Ascending aorta (tissue), 2 donors: Measurements from ENCODE around the gene RBM4. TPM values are rescaled to one million over a fixed set of nuclear protein-coding genes. Genes with fewer than 3 reads are reported as not detected.
A peak's percentile ranks its signal among the peaks of the same experiment; 100 is the strongest.

ENCODE experiments used
- DNase-seq, 2 donors: peaks; one replicate each; pipeline ENCODE4 v3.0.0-alpha.2; 2019; ENCODE audit warnings: low spot score in 2 of 2
- H3K27ac ChIP-seq, 2 donors: fragments of 200-600 bp; sonication (generic); one replicate each; pipeline ENCODE4 v1.5.1; 2016 to 2017; ENCODE audit warnings: mild to moderate bottlenecking in 1 of 2
- H3K27me3 ChIP-seq: fragments of 200-600 bp; sonication (generic); one replicate; pipeline ENCODE4 v1.5.1; 2017
- H3K36me3 ChIP-seq, 2 donors: fragments of 200-600 bp; sonication (generic); one replicate each; pipeline ENCODE4 v1.5.1; 2016
- H3K4me1 ChIP-seq, 2 donors: fragments of 200-600 bp; sonication (generic); one replicate each; pipeline ENCODE4 v1.5.1; 2016 to 2017; ENCODE audit warnings: mild to moderate bottlenecking in 1 of 2
- H3K4me3 ChIP-seq, 2 donors: fragments of 200-600 bp; sonication (generic); one replicate each; pipeline ENCODE4 v1.5.1; 2016 to 2017; ENCODE audit warnings: mild to moderate bottlenecking in 1 of 2
- H3K9me3 ChIP-seq, 2 donors: fragments of 200-600 bp; sonication (generic); one replicate each; pipeline ENCODE4 v1.5.1; 2016
- intact Hi-C: fragments of 100-400 bp; cut with DNase I; formaldehyde crosslinking; loops from one replicate; pipeline ENCODE4 v1.15.1; 2023
- total RNA-seq: library from RNA; depleted of rRNA; stranded (reverse); fragments of >200 nt; gene quantifications from one replicate; pipeline ENCODE4 v1.1.0, GENCODE V29; 2016
- TF ChIP-seq, protein P1 (sequence below), 3 experiments: fragments of 200-600 bp in 2 of 3; fragments of 450-650 bp in 1 of 3; sonication (generic) in 2 of 3; IDR thresholded peaks; one replicate each; pipeline ENCODE4 v1.5.1; 2016 to 2019; ENCODE audit warnings: antibody characterized with exemption in 3 of 3, mild to moderate bottlenecking in 1 of 3, moderate library complexity in 1 of 3

The RBM4 gene
- total RNA-seq, 1 donor from 2014 or later, result 79.5 TPM

DNA sequence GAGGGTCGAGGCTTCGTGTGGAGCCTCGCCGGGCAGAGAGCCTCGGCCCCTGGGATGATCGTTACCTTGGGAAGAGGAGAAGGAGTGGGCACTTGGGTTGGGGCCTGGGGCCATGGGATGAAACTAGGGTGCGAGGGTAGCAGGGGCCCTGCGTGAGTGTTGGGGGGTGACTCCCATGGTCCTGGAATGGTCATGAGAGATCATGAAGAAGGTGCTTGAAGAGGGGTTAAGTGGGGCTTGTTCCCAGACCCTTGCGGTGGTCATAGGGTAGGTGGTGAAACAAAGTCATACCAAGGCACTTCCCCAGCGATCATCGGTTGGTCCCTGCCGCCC lies 45.2 kb upstream of the RBM4 start:
- Histone ChIP-seq H3K27me3 (no peaks in the 10 kb centered on the region), H3K27ac (peak overlapping the region; percentile 66 to 69), H3K36me3 (no peaks in the 10 kb centered on the region), H3K4me1 (peaks cover 5 to 22% of the 10 kb centered on the region in 2 donors), H3K4me3 (peak overlapping the region; percentile 70 to 82), H3K9me3 (no peaks in the 10 kb centered on the region)
- TF ChIP-seq, protein P1, sequence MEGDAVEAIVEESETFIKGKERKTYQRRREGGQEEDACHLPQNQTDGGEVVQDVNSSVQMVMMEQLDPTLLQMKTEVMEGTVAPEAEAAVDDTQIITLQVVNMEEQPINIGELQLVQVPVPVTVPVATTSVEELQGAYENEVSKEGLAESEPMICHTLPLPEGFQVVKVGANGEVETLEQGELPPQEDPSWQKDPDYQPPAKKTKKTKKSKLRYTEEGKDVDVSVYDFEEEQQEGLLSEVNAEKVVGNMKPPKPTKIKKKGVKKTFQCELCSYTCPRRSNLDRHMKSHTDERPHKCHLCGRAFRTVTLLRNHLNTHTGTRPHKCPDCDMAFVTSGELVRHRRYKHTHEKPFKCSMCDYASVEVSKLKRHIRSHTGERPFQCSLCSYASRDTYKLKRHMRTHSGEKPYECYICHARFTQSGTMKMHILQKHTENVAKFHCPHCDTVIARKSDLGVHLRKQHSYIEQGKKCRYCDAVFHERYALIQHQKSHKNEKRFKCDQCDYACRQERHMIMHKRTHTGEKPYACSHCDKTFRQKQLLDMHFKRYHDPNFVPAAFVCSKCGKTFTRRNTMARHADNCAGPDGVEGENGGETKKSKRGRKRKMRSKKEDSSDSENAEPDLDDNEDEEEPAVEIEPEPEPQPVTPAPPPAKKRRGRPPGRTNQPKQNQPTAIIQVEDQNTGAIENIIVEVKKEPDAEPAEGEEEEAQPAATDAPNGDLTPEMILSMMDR (IDR thresholded peaks at IDR 0.05), result no peak
- intact Hi-C loops, result loop anchor here (1.0 kb wide), 3 partner anchors 23 to 84 kb away; partner anchors contain the start of genes RBM14, RBM4 and RBM4B
- DNase-seq, result no peak

DNA sequence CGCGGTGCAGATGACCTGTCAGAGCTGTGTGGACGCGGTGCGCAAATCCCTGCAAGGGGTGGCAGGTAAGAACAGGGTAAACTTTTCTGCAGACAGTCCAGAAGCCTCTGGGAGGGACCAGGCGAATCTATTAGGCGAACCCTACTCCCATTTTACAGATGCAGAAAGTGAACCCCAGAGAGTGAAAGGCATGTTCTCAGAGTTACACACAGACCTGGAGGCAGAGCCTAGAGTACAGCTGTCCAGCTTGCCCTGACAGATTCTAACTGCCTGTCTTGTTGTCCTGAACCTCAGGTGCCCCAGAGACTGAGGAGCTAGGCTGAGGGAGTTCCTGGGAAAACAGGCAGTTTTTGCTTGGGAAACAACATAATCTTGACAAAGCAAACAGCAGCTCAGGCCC lies 44.9 kb upstream of the RBM4 start:
- peaks cover 5 to 22% of the 10 kb centered on the region in 2 donors for H3K4me1 ChIP-seq

DNA sequence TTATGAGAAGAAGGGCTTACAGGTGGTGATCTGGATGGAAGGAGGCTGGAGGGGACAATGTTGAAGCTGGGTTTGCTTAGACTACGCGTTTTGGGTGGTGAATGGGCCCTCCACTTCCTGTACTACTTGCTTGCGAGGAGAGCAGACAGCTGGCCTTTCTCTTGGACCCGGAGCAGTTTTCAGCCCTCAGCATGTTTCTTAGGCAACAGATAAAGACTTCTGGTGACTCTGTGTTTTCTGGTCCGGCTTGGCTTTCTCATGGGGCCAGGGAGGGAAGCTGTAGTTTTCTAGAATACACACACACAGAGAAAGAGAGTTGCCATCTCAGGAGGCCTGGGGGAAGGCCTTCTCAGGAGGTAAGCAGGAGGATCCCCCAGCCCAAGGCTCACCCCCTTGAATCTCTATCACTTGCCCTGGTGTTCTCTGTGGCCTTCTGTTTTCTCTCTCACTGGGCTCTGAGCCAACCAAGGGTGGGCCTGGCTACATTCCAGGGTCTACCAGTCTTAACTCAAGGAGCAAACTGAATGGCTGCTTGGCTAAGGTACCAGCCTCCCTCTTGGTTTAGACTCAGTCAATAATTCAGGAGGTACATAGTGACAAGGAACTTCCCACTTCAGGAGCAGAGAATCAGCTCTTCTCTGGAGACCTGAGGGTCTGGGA lies 43.1 kb upstream of the RBM4 start:
- DNase-seq, result peak in 1 of 2 donors; percentile 67
- intact Hi-C loops, result no loop called here
- H3K36me3 ChIP-seq, result peaks cover 5 to 12% of the 10 kb centered on the region in 2 donors
- TF ChIP-seq, protein P1 (IDR thresholded peaks at IDR 0.05), result no peak
- H3K27ac ChIP-seq, result peak overlapping the region; percentile 39 to 42
- no peaks in the 10 kb centered on the region for H3K27me3 ChIP-seq
- H3K4me3 ChIP-seq, result no peak overlapping the region
- no peaks in the 10 kb centered on the region for H3K9me3 ChIP-seq
- peaks cover 5 to 22% of the 10 kb centered on the region in 2 donors for H3K4me1 ChIP-seq

More for the DNA sequence above, 44.9 kb upstream of the RBM4 start:
- DNase-seq, result no peak
- intact Hi-C loops, result loop anchor here (1.0 kb wide), 3 partner anchors 23 to 84 kb away; partner anchors contain the start of genes RBM14, RBM4 and RBM4B
- TF ChIP-seq, protein P1 (IDR thresholded peaks at IDR 0.05), result no peak
- peak overlapping the region; percentile 70 to 82 for H3K4me3 ChIP-seq
- H3K36me3 ChIP-seq, result no peaks in the 10 kb centered on the region
- H3K27ac ChIP-seq, result peak overlapping the region in 1 of 2 donors; percentile 66
- H3K27me3 ChIP-seq, result no peaks in the 10 kb centered on the region
- no peaks in the 10 kb centered on the region for H3K9me3 ChIP-seq

DNA sequence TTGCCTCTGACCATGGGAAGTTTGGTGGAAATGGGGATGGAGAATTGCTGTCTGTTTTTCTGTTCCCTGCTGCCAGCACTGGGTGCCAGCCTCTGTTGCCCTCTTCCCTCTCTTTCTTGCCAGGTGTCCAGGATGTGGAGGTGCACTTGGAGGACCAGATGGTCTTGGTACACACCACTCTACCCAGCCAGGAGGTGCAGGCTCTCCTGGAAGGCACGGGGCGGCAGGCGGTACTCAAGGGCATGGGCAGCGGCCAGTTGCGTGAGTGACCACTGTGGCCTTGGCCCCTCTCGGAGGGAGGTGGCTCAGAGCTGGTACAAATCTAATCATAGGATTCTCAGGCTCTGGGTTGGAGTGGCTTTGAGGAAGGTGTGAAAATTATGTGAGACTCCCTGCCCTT lies 39.5 kb upstream of the RBM4 start:
- peaks cover 5 to 12% of the 10 kb centered on the region in 2 donors for H3K36me3 ChIP-seq
- intact Hi-C loops, result no loop called here
- no peak overlapping the region for H3K27ac ChIP-seq
- peaks cover 4 to 34% of the 10 kb centered on the region in 2 donors for H3K4me1 ChIP-seq
- H3K4me3 ChIP-seq, result no peak overlapping the region
- DNase-seq, result no peak
- no peaks in the 10 kb centered on the region for H3K27me3 ChIP-seq
- TF ChIP-seq, protein P1 (IDR thresholded peaks at IDR 0.05), result no peak
- no peaks in the 10 kb centered on the region for H3K9me3 ChIP-seq

DNA sequence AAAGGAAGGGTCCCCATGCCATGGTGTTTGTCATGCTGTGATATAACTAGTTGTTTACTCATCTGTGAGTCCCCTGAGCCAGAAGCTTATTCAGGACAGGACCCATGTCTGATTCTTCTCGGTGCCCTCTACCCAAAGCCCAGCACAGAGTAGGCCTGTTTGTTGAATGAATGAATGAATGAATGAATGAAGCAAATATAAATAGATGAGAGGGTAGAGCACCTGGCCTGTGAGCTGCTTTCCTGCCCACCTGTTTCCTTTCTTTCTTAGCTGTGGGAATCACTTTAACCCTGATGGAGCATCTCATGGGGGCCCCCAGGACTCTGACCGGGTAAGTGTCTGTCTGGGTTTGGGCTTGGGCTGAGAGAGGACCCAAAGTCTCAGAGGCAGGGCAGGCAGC lies 38.3 kb upstream of the RBM4 start:
- H3K4me3 ChIP-seq, result no peak overlapping the region
- TF ChIP-seq, protein P1 (IDR thresholded peaks at IDR 0.05), result no peak
- peak overlapping the region in 1 of 2 donors; percentile 30 for H3K27ac ChIP-seq
- intact Hi-C loops, result no loop called here
- H3K9me3 ChIP-seq, result no peaks in the 10 kb centered on the region
- no peak for DNase-seq
- peaks cover 5 to 12% of the 10 kb centered on the region in 2 donors for H3K36me3 ChIP-seq
- no peaks in the 10 kb centered on the region for H3K27me3 ChIP-seq
- peaks cover 3 to 30% of the 10 kb centered on the region in 2 donors for H3K4me1 ChIP-seq
